Testis (tissue), 2 donors: Measurements from ENCODE around the gene NCKAP5.

Source experiments
- POLR2A ChIP-seq: fragments of 450-650 bp; IDR thresholded peaks from one replicate; pipeline ENCODE4 v1.6.1; 2017; ENCODE audit warnings: antibody characterized with exemption, mild to moderate bottlenecking, moderate library complexity
- TF ChIP-seq, protein P1 (sequence below), 3 experiments: fragments of 450-650 bp in 2 of 3; fragments of 200-600 bp in 1 of 3; sonication (generic) in 1 of 3; IDR thresholded peaks; one replicate each; pipeline ENCODE4 v1.5.1; 2016 to 2019; ENCODE audit warnings: antibody characterized with exemption in 3 of 3, mild to moderate bottlenecking in 2 of 3, moderate library complexity in 1 of 3

DNA sequence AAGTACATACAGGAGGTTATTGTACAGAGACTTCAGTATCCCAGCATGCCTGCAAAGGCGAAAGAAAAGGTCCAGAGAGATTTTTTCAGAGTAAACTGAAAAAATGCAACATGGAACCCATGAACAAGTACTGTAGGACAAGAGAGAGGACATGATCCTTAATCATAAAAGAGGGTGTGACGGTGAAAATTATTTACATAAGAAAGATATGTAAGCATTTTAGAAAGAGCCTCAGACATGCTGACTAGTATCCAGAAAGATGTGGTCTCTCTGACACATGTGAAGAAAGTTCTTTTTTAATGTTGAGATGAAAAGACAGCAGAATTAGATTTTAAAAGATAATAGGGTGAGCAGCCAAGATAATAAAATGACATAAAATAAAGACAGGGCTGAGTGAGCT, 262.0 kb downstream of the NCKAP5 start:
- TF ChIP-seq, protein P1, sequence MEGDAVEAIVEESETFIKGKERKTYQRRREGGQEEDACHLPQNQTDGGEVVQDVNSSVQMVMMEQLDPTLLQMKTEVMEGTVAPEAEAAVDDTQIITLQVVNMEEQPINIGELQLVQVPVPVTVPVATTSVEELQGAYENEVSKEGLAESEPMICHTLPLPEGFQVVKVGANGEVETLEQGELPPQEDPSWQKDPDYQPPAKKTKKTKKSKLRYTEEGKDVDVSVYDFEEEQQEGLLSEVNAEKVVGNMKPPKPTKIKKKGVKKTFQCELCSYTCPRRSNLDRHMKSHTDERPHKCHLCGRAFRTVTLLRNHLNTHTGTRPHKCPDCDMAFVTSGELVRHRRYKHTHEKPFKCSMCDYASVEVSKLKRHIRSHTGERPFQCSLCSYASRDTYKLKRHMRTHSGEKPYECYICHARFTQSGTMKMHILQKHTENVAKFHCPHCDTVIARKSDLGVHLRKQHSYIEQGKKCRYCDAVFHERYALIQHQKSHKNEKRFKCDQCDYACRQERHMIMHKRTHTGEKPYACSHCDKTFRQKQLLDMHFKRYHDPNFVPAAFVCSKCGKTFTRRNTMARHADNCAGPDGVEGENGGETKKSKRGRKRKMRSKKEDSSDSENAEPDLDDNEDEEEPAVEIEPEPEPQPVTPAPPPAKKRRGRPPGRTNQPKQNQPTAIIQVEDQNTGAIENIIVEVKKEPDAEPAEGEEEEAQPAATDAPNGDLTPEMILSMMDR (IDR thresholded peaks at IDR 0.05), result no peak
- no peak for TF ChIP-seq POLR2A
